HepG2 (cell line): ENCODE results near the gene KSR1. TPM values are rescaled to one million over a fixed set of nuclear protein-coding genes. Genes with fewer than 3 reads are reported as not detected.

Experiments
- CCDC6 ChIP-seq: sonication (generic); formaldehyde crosslinking; IDR thresholded peaks from 2 replicates; pipeline ENCODE4 v1.8.1; 2022; ENCODE audit warnings: mild to moderate bottlenecking, missing genetic modification reagents, moderate library complexity
- EZH2 ChIP-seq: conservative IDR thresholded peaks from 2 replicates; pipeline ENCODE4 v1.6.1; 2012; ENCODE audit warnings: mild to moderate bottlenecking, low read depth, low read length, moderate library complexity
- JUNB ChIP-seq: sonication (generic); formaldehyde crosslinking; IDR thresholded peaks from 2 replicates; pipeline ENCODE4 v1.8.0; 2022; ENCODE audit warnings: missing genetic modification reagents, mild to moderate bottlenecking, borderline replicate concordance
- NFRKB ChIP-seq: fragments of 450-650 bp; IDR thresholded peaks from 2 replicates; pipeline ENCODE4 v1.6.1; 2017
- NR2F1 ChIP-seq, 2 experiments: fragments of 450-650 bp in 1 of 2; formaldehyde crosslinking in 1 of 2; IDR thresholded peaks; 2 replicates each; pipeline versions ENCODE4 v1.5.0 to v1.6.1; 2016 to 2020; ENCODE audit warnings: mild to moderate bottlenecking in 1 of 2, missing compliant biosample characterization in 1 of 2, missing genetic modification reagents in 1 of 2, moderate library complexity in 1 of 2
- NR2F2 ChIP-seq: IDR thresholded peaks from 2 replicates; pipeline ENCODE4 v1.6.1; 2012; ENCODE audit warnings: low read depth, inconsistent platforms, borderline replicate concordance
- PCBP1 ChIP-seq: fragments of 200-400 bp; formaldehyde crosslinking; IDR thresholded peaks from 2 replicates; pipeline ENCODE4 v1.6.1; 2017; ENCODE audit warnings: mild to moderate bottlenecking, low read depth, low read length, borderline replicate concordance
- POLR2AphosphoS2 ChIP-seq: IDR thresholded peaks from 2 replicates; pipeline ENCODE4 v1.6.1; 2011; ENCODE audit warnings: low read depth, low read length, improper control_type of control experiment
- PPARG ChIP-seq: conservative IDR thresholded peaks from 2 replicates; pipeline ENCODE4 v1.6.1; 2016; ENCODE audit warnings: missing biosample characterization, missing genetic modification reagents
- ZNF225 ChIP-seq: sonication (generic); formaldehyde crosslinking; IDR thresholded peaks from 2 replicates; pipeline ENCODE4 v1.4.0; 2020; ENCODE audit warnings: mild to moderate bottlenecking, missing genetic modification reagents
- ZNF644 ChIP-seq: IDR thresholded peaks from 2 replicates; pipeline ENCODE4 v1.6.1; 2016; ENCODE audit warnings: low read depth
- polyA plus RNA-seq, 8 experiments: library from polyadenylated mRNA; depleted of rRNA in 3 of 8; stranded (reverse) in 7 of 8; unstranded in 1 of 8; fragments of >200 nt; fragmentation: Illumina TruSeq in 4 of 8; extraction: Trizol in 4 of 8; gene quantifications; 2 replicates each; pipeline versions ENCODE4 v1.2.1 to v1.2.3, GENCODE V29; 2011 to 2016; ENCODE audit warnings: low read depth in 4 of 8, missing spikeins in 1 of 8, mixed read lengths in 1 of 8; ENCODE audit not compliant: insufficient read depth in 1 of 8
- total RNA-seq, 5 experiments: library from RNA; depleted of rRNA; stranded (reverse); fragments of >200 nt; fragmentation: Illumina TruSeq; extraction: Trizol; gene quantifications; 2 replicates each; pipeline ENCODE4 v1.2.3, GENCODE V29; 2016; ENCODE audit warnings: low read depth in 1 of 5
- TF ChIP-seq, protein P1 (sequence below): sonication (generic); formaldehyde crosslinking; IDR thresholded peaks from 2 replicates; pipeline ENCODE4 v1.5.0; 2020; ENCODE audit warnings: mild to moderate bottlenecking, missing genetic modification reagents, borderline replicate concordance
- TF ChIP-seq, protein P2 (sequence below): sonication (generic); formaldehyde crosslinking; IDR thresholded peaks from 2 replicates; pipeline ENCODE4 v1.5.0; 2020; ENCODE audit warnings: mild to moderate bottlenecking, missing genetic modification reagents, moderate library complexity
- TF ChIP-seq, protein P3 (sequence below): sonication (generic); formaldehyde crosslinking; IDR thresholded peaks from 2 replicates; pipeline ENCODE4 v1.8.1; 2022; ENCODE audit warnings: mild to moderate bottlenecking, missing genetic modification reagents
- TF ChIP-seq, protein P4 (sequence below): IDR thresholded peaks from 2 replicates; pipeline ENCODE4 v1.6.1; 2016; ENCODE audit warnings: low read depth, missing genetic modification reagents, missing compliant biosample characterization
- TF ChIP-seq, protein P5 (sequence below): sonication (generic); formaldehyde crosslinking; IDR thresholded peaks from 2 replicates; pipeline ENCODE4 v1.5.1; 2020; ENCODE audit warnings: mild to moderate bottlenecking, missing genetic modification reagents, borderline replicate concordance

KSR1 gene
- total and polyA plus RNA-seq, 2 of the 13 experiments (the other 11 are each of a cell fraction or from before 2014, with no cell fraction given) = 10.1 to 16.6 TPM

DNA sequence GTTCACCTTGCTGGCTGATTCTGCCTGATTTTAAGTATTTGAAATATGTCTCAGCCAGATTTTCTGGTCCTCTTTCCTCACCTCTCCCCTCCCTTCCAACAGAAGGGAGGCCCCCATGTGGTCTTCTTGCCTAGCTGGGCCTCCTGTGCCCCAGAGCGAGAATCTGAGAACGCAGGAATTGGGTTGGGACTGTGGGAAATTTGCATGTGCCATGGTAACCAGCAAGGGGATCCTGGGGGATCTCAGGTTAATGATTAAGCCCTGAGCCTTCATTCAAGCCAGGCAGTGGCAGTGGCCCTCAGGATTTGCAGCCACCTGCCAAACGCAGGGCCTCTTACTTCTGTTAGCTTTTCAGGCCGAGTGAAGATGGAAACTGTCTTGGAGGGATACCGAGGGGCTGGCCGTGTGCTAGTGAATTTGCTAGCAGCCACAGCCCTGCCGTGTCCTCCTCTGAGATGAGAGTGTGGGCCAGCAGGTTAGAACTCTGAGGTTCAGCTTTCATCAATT is 40.2 kb downstream of the KSR1 start (continued):
- TF ChIP-seq, protein P1, sequence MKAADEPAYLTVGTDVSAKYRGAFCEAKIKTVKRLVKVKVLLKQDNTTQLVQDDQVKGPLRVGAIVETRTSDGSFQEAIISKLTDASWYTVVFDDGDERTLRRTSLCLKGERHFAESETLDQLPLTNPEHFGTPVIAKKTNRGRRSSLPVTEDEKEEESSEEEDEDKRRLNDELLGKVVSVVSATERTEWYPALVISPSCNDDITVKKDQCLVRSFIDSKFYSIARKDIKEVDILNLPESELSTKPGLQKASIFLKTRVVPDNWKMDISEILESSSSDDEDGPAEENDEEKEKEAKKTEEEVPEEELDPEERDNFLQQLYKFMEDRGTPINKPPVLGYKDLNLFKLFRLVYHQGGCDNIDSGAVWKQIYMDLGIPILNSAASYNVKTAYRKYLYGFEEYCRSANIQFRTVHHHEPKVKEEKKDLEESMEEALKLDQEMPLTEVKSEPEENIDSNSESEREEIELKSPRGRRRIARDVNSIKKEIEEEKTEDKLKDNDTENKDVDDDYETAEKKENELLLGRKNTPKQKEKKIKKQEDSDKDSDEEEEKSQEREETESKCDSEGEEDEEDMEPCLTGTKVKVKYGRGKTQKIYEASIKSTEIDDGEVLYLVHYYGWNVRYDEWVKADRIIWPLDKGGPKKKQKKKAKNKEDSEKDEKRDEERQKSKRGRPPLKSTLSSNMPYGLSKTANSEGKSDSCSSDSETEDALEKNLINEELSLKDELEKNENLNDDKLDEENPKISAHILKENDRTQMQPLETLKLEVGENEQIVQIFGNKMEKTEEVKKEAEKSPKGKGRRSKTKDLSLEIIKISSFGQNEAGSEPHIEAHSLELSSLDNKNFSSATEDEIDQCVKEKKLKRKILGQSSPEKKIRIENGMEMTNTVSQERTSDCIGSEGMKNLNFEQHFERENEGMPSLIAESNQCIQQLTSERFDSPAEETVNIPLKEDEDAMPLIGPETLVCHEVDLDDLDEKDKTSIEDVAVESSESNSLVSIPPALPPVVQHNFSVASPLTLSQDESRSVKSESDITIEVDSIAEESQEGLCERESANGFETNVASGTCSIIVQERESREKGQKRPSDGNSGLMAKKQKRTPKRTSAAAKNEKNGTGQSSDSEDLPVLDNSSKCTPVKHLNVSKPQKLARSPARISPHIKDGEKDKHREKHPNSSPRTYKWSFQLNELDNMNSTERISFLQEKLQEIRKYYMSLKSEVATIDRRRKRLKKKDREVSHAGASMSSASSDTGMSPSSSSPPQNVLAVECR (CRISPR knock-in tag) = peak; percentile 46; the same call in 1 of the 2 replicates
- no peak for TF ChIP-seq NR2F2
- TF ChIP-seq ZNF225 (CRISPR knock-in tag) = no peak
- TF ChIP-seq, protein P2, sequence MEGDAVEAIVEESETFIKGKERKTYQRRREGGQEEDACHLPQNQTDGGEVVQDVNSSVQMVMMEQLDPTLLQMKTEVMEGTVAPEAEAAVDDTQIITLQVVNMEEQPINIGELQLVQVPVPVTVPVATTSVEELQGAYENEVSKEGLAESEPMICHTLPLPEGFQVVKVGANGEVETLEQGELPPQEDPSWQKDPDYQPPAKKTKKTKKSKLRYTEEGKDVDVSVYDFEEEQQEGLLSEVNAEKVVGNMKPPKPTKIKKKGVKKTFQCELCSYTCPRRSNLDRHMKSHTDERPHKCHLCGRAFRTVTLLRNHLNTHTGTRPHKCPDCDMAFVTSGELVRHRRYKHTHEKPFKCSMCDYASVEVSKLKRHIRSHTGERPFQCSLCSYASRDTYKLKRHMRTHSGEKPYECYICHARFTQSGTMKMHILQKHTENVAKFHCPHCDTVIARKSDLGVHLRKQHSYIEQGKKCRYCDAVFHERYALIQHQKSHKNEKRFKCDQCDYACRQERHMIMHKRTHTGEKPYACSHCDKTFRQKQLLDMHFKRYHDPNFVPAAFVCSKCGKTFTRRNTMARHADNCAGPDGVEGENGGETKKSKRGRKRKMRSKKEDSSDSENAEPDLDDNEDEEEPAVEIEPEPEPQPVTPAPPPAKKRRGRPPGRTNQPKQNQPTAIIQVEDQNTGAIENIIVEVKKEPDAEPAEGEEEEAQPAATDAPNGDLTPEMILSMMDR (CRISPR knock-in tag) = peak; percentile 32; the same call in 1 of the 2 replicates
- TF ChIP-seq NR2F1 (CRISPR knock-in tag; IDR thresholded peaks at IDR 0.05) = no peak
- TF ChIP-seq NFRKB = no peak
- no peak for TF ChIP-seq CCDC6 (CRISPR knock-in tag)
- TF ChIP-seq EZH2 = no peak
- no peak; the same call in 1 of the 2 replicates for TF ChIP-seq PPARG
- TF ChIP-seq, protein P3, sequence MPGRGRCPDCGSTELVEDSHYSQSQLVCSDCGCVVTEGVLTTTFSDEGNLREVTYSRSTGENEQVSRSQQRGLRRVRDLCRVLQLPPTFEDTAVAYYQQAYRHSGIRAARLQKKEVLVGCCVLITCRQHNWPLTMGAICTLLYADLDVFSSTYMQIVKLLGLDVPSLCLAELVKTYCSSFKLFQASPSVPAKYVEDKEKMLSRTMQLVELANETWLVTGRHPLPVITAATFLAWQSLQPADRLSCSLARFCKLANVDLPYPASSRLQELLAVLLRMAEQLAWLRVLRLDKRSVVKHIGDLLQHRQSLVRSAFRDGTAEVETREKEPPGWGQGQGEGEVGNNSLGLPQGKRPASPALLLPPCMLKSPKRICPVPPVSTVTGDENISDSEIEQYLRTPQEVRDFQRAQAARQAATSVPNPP (CRISPR knock-in tag) = no peak
- no peak for TF ChIP-seq POLR2AphosphoS2
- no peak for TF ChIP-seq JUNB (CRISPR knock-in tag)
- TF ChIP-seq PCBP1 = no peak
- TF ChIP-seq, protein P4, sequence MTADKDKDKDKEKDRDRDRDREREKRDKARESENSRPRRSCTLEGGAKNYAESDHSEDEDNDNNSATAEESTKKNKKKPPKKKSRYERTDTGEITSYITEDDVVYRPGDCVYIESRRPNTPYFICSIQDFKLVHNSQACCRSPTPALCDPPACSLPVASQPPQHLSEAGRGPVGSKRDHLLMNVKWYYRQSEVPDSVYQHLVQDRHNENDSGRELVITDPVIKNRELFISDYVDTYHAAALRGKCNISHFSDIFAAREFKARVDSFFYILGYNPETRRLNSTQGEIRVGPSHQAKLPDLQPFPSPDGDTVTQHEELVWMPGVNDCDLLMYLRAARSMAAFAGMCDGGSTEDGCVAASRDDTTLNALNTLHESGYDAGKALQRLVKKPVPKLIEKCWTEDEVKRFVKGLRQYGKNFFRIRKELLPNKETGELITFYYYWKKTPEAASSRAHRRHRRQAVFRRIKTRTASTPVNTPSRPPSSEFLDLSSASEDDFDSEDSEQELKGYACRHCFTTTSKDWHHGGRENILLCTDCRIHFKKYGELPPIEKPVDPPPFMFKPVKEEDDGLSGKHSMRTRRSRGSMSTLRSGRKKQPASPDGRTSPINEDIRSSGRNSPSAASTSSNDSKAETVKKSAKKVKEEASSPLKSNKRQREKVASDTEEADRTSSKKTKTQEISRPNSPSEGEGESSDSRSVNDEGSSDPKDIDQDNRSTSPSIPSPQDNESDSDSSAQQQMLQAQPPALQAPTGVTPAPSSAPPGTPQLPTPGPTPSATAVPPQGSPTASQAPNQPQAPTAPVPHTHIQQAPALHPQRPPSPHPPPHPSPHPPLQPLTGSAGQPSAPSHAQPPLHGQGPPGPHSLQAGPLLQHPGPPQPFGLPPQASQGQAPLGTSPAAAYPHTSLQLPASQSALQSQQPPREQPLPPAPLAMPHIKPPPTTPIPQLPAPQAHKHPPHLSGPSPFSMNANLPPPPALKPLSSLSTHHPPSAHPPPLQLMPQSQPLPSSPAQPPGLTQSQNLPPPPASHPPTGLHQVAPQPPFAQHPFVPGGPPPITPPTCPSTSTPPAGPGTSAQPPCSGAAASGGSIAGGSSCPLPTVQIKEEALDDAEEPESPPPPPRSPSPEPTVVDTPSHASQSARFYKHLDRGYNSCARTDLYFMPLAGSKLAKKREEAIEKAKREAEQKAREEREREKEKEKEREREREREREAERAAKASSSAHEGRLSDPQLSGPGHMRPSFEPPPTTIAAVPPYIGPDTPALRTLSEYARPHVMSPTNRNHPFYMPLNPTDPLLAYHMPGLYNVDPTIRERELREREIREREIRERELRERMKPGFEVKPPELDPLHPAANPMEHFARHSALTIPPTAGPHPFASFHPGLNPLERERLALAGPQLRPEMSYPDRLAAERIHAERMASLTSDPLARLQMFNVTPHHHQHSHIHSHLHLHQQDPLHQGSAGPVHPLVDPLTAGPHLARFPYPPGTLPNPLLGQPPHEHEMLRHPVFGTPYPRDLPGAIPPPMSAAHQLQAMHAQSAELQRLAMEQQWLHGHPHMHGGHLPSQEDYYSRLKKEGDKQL (CRISPR knock-in tag) = no peak
- TF ChIP-seq, protein P5, sequence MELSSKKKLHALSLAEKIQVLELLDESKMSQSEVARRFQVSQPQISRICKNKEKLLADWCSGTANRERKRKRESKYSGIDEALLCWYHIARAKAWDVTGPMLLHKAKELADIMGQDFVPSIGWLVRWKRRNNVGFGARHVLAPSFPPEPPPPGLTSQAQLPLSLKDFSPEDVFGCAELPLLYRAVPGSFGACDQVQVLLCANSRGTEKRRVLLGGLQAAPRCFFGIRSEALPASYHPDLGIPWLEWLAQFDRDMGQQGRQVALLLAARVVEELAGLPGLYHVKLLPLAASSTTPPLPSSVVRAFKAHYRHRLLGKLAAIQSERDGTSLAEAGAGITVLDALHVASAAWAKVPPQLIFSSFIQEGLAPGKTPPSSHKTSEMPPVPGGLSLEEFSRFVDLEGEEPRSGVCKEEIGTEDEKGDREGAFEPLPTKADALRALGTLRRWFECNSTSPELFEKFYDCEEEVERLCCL = no peak
- no peak for TF ChIP-seq ZNF644 (CRISPR knock-in tag)
